ENCODE results near the gene STAG1. TPM values are rescaled to one million over a fixed set of nuclear protein-coding genes. Genes with fewer than 3 reads are reported as not detected.
"Not testable (repeated sequence)": the region's sequence is repeated elsewhere in the genome, so short reads cannot be mapped to it uniquely, and the experiment has no call there.

STAG1 gene
- total RNA-seq, 1 donor from 2014 or later: 57.1 TPM

DNA sequence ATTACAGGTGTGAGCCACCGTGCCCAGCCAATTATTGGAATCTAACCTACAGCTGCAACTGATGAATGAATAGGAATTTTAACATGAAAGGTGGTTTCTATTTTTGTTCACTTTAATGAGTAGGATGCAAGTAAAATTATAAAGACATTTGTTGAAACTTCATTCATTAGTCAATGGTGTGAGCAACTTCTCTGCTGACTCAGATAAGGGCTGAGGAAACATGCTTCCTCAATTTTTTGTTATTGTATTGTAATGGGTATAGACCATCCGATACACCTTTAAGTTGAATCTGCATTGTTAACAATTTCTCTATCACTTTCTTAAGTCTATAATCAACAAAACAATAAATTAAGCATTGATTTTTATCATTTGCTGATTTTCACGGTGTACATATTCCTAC, 127.8 kb downstream of the STAG1 start:
- ChIA-PET CTCF (interaction anchor here (1.5 kb wide), 1 partner anchor 128 kb away, joined by 3 read pairs; the partner anchor contains the start of gene STAG1), POLR2A (no interaction called here)
- TF ChIP-seq, protein P1, sequence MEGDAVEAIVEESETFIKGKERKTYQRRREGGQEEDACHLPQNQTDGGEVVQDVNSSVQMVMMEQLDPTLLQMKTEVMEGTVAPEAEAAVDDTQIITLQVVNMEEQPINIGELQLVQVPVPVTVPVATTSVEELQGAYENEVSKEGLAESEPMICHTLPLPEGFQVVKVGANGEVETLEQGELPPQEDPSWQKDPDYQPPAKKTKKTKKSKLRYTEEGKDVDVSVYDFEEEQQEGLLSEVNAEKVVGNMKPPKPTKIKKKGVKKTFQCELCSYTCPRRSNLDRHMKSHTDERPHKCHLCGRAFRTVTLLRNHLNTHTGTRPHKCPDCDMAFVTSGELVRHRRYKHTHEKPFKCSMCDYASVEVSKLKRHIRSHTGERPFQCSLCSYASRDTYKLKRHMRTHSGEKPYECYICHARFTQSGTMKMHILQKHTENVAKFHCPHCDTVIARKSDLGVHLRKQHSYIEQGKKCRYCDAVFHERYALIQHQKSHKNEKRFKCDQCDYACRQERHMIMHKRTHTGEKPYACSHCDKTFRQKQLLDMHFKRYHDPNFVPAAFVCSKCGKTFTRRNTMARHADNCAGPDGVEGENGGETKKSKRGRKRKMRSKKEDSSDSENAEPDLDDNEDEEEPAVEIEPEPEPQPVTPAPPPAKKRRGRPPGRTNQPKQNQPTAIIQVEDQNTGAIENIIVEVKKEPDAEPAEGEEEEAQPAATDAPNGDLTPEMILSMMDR (IDR thresholded peaks at IDR 0.05): no peak
- DNase-seq (no peak), ATAC-seq (ENCODE audit: low read depth) (no peak)
- Mint-ChIP-seq H3K9me3 (peaks cover 10% of the 10 kb centered on the region), H3K27me3 (no peaks in the 10 kb centered on the region), H3K4me1 (peaks cover 38% of the 10 kb centered on the region), H3K27ac (no peak overlapping the region), H3K4me3 (no peak overlapping the region), H3K36me3 (ENCODE audit: low read depth) (peaks cover 48% of the 10 kb centered on the region)
- intact Hi-C loops (cut with micrococcal nuclease): loop anchor here (5.0 to 10.0 kb wide), 2 partner anchors 128 to 390 kb away; partner anchors contain the start of gene STAG1

DNA sequence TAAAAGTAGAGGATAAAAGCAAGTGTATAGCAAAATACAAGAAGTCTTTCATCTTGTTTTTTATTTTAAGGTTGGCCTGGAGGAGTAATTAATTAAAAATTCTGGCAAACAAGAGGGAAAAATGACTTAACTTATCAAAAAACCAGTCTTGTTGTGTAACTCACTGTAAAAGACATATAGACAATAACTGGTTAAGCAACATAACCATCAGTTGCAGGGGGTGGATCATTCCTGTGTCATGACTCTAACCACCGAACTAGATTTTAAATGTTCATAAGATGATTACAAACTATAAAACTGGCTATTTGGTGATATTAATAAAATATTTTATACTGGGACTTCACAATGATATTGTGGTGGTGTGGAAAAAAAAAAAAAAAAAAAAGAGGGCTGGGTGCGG, 130.6 kb downstream of the STAG1 start:
- Mint-ChIP-seq H3K27me3 (no peaks in the 10 kb centered on the region), H3K36me3 (ENCODE audit: low read depth) (peaks cover 48% of the 10 kb centered on the region), H3K27ac (no peak overlapping the region), H3K9me3 (no peaks in the 10 kb centered on the region), H3K4me1 (peaks cover 23% of the 10 kb centered on the region), H3K4me3 (no peak overlapping the region)
- DNase-seq (no peak), ATAC-seq (ENCODE audit: low read depth) (no peak)
- TF ChIP-seq, protein P1 (IDR thresholded peaks at IDR 0.05): no peak
- CTCF ChIA-PET: no interaction called here
- POLR2A ChIA-PET: no interaction called here
- intact Hi-C loops (cut with micrococcal nuclease): loop anchor here (5.0 to 10.0 kb wide), 2 partner anchors 131 to 393 kb away; partner anchors contain the start of gene STAG1

DNA sequence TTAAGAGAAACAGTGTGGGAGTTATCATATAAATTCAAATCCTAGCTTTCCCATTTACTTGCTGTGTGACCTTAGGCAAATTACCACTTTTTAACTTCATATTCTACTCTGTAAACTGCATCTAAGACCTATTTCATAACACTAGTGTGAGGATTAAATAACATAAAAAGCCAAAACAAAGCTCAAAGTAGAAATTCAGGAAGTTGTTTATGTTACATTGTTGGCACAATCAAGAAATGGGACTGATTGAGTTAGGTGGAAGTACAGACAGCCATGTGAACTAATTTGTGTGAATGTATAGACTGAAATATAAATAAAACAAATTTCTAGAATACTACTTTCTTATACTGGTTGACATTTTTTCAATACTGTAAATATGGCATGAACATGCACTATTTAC, 131.7 kb downstream of the STAG1 start:
- no peaks in the 10 kb centered on the region for H3K9me3 Mint-ChIP-seq
- CTCF ChIA-PET: no interaction called here
- POLR2A ChIA-PET: no interaction called here
- H3K4me3 Mint-ChIP-seq: no peak overlapping the region
- peaks cover 53% of the 10 kb centered on the region for H3K36me3 Mint-ChIP-seq (ENCODE audit: low read depth)
- DNase-seq (no peak), ATAC-seq (ENCODE audit: low read depth) (no peak)
- intact Hi-C loops (cut with micrococcal nuclease): loop anchor here (5.0 to 10.0 kb wide), 2 partner anchors 132 to 394 kb away; partner anchors contain the start of gene STAG1
- no peaks in the 10 kb centered on the region for H3K27me3 Mint-ChIP-seq
- TF ChIP-seq, protein P1 (IDR thresholded peaks at IDR 0.05): no peak
- no peak overlapping the region for H3K27ac Mint-ChIP-seq
- H3K4me1 Mint-ChIP-seq: peaks cover 14% of the 10 kb centered on the region

DNA sequence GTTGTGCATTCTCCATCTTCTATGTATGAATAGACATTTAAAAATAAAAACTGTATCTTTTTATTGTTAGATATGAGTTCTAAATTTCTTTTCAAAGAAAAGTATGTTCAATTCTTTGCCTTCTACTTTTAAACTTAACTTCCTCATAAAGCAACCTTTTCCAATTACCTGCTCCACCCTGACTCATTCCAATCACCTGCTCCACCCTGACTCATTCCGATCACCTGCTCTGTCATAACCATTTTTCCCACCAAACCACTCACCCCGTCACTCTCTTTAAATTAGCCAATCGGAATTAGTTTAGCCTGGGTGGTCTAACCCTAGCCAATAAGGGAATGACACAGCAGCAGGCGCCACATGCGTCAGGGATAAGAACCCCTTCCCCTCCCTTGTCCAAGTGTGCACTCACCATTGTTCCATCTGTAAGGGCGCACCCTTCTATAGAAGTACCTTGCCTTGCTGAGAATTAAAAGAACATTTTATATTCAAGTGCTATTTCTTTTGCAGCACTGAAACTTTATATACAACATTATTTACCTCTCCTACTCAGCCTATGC, 134.1 kb downstream of the STAG1 start:
- H3K27ac Mint-ChIP-seq; H3K4me3 Mint-ChIP-seq; H3K4me1 Mint-ChIP-seq; DNase-seq; CTCF ChIA-PET; H3K27me3 Mint-ChIP-seq; ATAC-seq (ENCODE audit: low read depth); H3K9me3 Mint-ChIP-seq; POLR2A ChIA-PET; intact Hi-C loops (cut with micrococcal nuclease): not testable (repeated sequence)
- peaks cover 58% of the 10 kb centered on the region for H3K36me3 Mint-ChIP-seq (ENCODE audit: low read depth)

DNA sequence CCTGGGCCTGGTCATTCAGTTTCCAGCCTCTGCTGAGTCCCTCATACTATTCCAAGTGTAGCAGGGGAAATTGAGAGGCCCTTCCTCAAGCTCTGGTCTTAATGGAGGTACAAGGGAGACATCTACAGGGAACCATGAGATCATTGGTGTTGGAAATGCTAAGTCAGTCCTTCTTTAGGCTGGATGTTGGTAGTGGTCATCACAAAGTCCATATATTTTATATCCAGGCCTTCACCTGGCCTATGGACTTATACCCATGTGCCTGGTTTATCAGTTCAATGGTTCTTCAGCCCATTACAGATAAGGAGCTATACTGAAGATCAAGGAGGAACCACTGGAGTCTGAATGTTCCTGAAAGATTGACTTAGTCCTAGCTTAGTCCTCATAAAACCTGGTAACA, 135.0 kb downstream of the STAG1 start:
- intact Hi-C loops (cut with micrococcal nuclease): no loop called here
- H3K27ac Mint-ChIP-seq: no peak overlapping the region
- CTCF ChIA-PET: no interaction called here
- no peaks in the 10 kb centered on the region for H3K9me3 Mint-ChIP-seq
- H3K4me1 Mint-ChIP-seq: no peaks in the 10 kb centered on the region
- TF ChIP-seq, protein P1 (IDR thresholded peaks at IDR 0.05): no peak
- no peak for ATAC-seq (ENCODE audit: low read depth)
- peaks cover 51% of the 10 kb centered on the region for H3K36me3 Mint-ChIP-seq (ENCODE audit: low read depth)
- no peaks in the 10 kb centered on the region for H3K27me3 Mint-ChIP-seq
- POLR2A ChIA-PET: no interaction called here
- no peak for DNase-seq
- H3K4me3 Mint-ChIP-seq: no peak overlapping the region

DNA sequence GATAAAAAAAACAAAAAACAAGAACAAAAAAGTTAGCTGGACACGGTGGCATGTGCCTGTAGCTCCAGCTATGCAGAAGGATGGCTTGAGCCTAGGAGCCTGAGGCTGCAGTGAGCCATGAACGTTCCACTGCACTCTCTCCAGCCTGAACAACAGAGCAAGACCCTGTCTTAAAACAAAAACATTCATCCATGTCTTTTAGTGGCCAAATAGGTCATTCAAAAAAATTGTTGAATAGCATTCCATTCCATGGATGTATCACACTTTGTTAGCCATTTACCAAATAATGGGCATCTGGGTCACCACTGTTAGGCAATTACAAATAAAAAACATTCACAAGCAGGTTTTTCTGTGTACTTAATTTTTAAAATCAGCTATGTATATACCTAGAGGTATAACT, 139.7 kb downstream of the STAG1 start:
- H3K27me3 Mint-ChIP-seq: no peaks in the 10 kb centered on the region
- intact Hi-C loops (cut with micrococcal nuclease): no loop called here
- no peak overlapping the region for H3K4me3 Mint-ChIP-seq
- H3K36me3 Mint-ChIP-seq (ENCODE audit: low read depth): peaks cover 33% of the 10 kb centered on the region
- ChIA-PET POLR2A (no interaction called here), CTCF (no interaction called here)
- no peak overlapping the region for H3K27ac Mint-ChIP-seq
- no peak for ATAC-seq (ENCODE audit: low read depth)
- H3K9me3 Mint-ChIP-seq: no peaks in the 10 kb centered on the region
- TF ChIP-seq, protein P1 (IDR thresholded peaks at IDR 0.05): no peak
- no peaks in the 10 kb centered on the region for H3K4me1 Mint-ChIP-seq
- no peak for DNase-seq

Data from activated B cell treated with CpG ODN at 0.5 μM for 24 hours (primary cell).